ENCODE measurements around the gene KRT7.

KRT7 gene

DNA sequence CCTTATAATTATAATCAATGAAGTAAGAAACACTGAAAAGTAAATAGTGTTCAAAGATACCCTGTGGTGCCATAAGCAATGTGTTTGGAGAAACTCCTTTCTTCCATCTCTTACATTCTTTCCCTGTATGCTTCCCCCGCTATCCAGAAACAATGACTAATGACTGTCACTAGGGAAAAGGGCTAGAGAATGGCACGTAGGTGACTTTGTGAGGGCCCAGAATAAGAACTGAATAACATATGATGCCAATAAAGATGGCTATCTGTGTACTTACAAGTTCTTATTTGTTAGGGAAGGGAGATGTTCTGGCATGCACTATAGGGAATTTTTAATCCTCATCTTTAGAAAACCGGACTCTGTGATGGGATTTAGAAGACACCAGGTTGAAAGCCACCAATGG, 4.7 kb upstream of the KRT7 start:
- H3K4me3 ChIP-seq (ENCODE audit: insufficient read length, low read depth): no peak overlapping the region
- H3K9ac ChIP-seq (ENCODE audit: insufficient read length, low read depth): no peak overlapping the region
- H3K27me3 ChIP-seq (ENCODE audit: insufficient read depth, insufficient read length): peaks cover 13% of the 10 kb centered on the region
- H3K4me1 ChIP-seq (ENCODE audit: insufficient read depth, insufficient read length): peaks cover 19% of the 10 kb centered on the region
- TF ChIP-seq YY1 (IDR thresholded peaks at IDR 0.05; ENCODE audit: insufficient read depth, insufficient read length) (no peak), SUZ12 (IDR thresholded peaks at IDR 0.05; ENCODE audit: extremely low read depth, insufficient read depth, insufficient read length) (no peak), ZNF274 (IDR thresholded peaks at IDR 0.05; ENCODE audit: low read depth, low read length) (no peak)
- no peaks in the 10 kb centered on the region for H3K36me3 ChIP-seq (ENCODE audit: insufficient read depth, insufficient read length, low read length)
- H3K9me3 ChIP-seq (ENCODE audit: insufficient read depth, low read length): no peaks in the 10 kb centered on the region
- DNase-seq (ENCODE audit: low read depth, low spot score): no peak

DNA sequence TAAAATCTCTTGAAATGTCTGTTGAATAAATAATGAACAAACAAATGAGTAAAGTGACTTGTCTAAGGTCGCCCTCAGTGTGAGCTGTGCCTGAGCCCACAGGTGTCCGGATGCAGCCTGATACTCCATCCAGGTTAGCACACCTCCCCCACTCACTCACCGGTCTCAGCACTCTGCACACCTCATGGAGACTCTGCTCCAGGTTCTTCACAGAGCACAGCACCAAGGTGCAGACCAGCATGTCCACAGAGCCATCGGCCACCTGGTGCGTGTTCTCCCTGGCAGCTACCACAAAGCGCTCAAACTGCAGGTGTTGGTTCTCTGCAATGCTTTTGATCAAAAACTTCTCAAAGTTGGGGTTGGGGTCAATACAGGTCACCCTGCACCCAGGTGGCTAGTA, 4.1 kb upstream of the KRT7 start:
- Histone ChIP-seq H3K9me3 (ENCODE audit: insufficient read depth, low read length) (no peaks in the 10 kb centered on the region), H3K36me3 (ENCODE audit: insufficient read depth, insufficient read length, low read length) (no peaks in the 10 kb centered on the region), H3K4me1 (ENCODE audit: insufficient read depth, insufficient read length) (peaks cover 19% of the 10 kb centered on the region), H3K9ac (ENCODE audit: insufficient read length, low read depth) (no peak overlapping the region), H3K27me3 (ENCODE audit: insufficient read depth, insufficient read length) (peaks cover 14% of the 10 kb centered on the region), H3K4me3 (ENCODE audit: insufficient read length, low read depth) (no peak overlapping the region)
- DNase-seq (ENCODE audit: low read depth, low spot score): no peak
- TF ChIP-seq YY1 (IDR thresholded peaks at IDR 0.05; ENCODE audit: insufficient read depth, insufficient read length): no peak
- TF ChIP-seq SUZ12 (IDR thresholded peaks at IDR 0.05; ENCODE audit: extremely low read depth, insufficient read depth, insufficient read length): no peak
- no peak for TF ChIP-seq ZNF274 (IDR thresholded peaks at IDR 0.05; ENCODE audit: low read depth, low read length)

DNA sequence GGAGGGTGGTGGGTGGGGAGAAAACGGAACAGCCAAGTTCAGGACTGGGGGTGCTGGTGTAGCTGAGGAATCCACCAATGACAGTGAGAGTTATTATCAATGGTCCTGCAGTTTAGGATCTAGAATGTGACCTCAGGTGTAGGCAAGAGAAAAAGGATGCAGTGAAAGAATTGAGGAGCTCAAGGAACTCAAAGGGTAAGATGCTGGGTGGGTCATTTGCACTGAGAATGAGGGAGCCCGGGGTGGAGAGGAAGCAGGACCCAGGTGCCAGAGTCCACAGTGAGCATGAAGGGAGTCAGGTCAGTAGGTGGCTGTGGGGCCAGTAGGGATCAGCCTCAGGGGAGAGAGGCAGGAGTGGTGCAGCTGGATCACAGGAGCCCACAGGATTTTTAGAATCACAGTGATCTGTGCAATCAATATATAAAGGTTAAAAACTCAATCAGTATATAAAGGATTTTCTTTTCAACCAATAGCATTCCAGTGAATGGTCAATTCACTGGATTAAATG, 3.2 kb upstream of the KRT7 start:
- no peaks in the 10 kb centered on the region for H3K9me3 ChIP-seq (ENCODE audit: insufficient read depth, low read length)
- no peak overlapping the region for H3K9ac ChIP-seq (ENCODE audit: insufficient read length, low read depth)
- H3K4me1 ChIP-seq (ENCODE audit: insufficient read depth, insufficient read length): peaks cover 27% of the 10 kb centered on the region
- no peak overlapping the region for H3K4me3 ChIP-seq (ENCODE audit: insufficient read length, low read depth)
- H3K27me3 ChIP-seq (ENCODE audit: insufficient read depth, insufficient read length): peaks cover 14% of the 10 kb centered on the region
- peaks cover 3% of the 10 kb centered on the region for H3K36me3 ChIP-seq (ENCODE audit: insufficient read depth, insufficient read length, low read length)
- no peak for DNase-seq (ENCODE audit: low read depth, low spot score)
- TF ChIP-seq YY1 (IDR thresholded peaks at IDR 0.05; ENCODE audit: insufficient read depth, insufficient read length) (no peak), ZNF274 (IDR thresholded peaks at IDR 0.05; ENCODE audit: low read depth, low read length) (no peak), SUZ12 (IDR thresholded peaks at IDR 0.05; ENCODE audit: extremely low read depth, insufficient read depth, insufficient read length) (no peak)

DNA sequence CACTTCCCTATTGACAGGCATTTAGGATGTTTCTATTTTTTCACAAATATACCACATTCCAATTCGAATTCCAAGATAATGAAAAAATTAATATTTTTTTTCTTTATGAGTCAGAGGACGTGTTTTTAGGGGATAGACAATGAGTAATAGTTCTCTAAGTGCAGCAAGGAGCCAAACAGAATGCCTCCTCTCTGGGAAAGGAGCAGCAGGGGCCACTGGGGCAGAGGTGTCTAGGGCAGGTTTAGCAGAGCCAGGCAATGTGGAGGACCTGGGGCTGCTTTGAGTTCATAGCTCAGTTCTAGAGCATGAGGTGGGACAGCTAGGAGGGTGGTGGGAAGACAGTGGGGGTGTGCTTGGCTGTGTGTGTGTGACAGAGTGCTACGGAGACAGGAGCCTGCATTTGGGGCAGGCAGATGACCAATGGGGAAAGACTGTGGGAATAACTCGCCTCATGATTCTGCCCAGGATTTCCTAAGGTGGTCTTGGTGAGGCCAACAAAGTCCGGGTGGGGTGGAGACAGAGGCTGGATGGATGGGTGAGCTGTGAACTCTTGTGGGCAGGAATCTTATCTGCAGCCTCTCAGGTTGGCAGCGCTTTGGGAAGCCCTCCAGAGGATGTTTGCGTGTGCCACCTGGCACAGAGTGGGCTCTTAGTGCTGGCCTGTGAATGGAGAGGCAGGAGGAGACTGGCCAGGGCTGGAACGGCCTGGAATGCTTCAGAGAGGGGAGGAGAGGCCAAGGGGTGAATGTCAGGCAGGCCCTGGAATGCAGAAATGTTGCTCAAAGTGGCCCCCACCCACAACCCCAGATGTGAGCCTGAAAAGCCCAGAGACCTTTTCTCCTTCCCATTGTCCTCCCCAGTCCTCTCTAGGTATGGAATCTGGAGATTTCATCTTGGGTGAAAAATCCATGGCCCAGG, 2.4 kb upstream of the KRT7 start:
- Histone ChIP-seq H3K4me1 (ENCODE audit: insufficient read depth, insufficient read length) (peaks cover 29% of the 10 kb centered on the region), H3K36me3 (ENCODE audit: insufficient read depth, insufficient read length, low read length) (peaks cover 11% of the 10 kb centered on the region), H3K27me3 (ENCODE audit: insufficient read depth, insufficient read length) (peaks cover 14% of the 10 kb centered on the region), H3K9me3 (ENCODE audit: insufficient read depth, low read length) (no peaks in the 10 kb centered on the region), H3K9ac (ENCODE audit: insufficient read length, low read depth) (no peak overlapping the region), H3K4me3 (ENCODE audit: insufficient read length, low read depth) (no peak overlapping the region)
- TF ChIP-seq ZNF274 (IDR thresholded peaks at IDR 0.05; ENCODE audit: low read depth, low read length) (no peak), SUZ12 (IDR thresholded peaks at IDR 0.05; ENCODE audit: extremely low read depth, insufficient read depth, insufficient read length) (no peak), YY1 (IDR thresholded peaks at IDR 0.05; ENCODE audit: insufficient read depth, insufficient read length) (no peak)
- no peak for DNase-seq (ENCODE audit: low read depth, low spot score)

DNA sequence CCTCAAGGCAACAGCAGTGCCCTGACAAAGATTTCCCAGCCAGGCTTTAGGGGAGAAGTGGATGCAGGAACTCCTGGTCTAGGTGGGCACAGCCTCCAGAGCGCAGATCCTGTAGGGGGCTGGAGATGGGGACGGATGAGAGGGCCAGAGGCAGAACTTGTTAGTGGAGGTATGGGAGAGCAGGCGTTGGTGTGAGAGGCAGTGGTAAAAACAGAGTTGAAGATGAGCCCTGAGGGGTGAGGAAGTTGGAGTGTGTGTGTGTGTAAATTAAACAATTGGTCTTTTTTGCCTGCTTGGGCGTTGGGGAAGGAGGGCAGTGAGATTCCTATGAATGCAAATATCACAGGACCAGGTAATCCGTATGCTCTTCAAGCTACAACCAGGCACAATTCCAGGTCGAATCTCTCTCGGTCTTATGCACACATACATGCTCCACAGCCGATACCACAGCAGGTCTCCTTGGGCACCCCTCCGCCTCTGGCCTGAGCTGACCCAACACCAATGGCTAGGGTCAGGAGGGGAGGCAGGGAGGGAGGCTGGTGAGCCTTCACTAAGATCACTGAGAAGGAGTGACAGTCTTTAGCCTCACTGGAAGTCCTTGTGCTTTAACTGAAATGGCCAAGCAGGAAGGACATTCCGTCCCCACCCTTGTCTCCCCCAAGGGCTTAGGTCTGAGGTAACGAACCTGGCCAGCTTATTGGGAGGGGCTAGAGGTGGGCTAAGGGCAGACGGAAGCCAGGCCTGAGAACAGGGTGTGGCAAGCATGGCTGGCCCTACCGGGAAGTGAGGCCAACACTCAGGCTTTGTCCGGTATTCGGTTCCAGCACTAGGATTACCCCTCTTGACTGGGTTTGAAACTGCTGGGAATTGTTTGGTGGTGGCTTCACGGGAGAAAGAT, 1.5 kb upstream of the KRT7 start:
- Histone ChIP-seq H3K27me3 (ENCODE audit: insufficient read depth, insufficient read length) (peaks cover 14% of the 10 kb centered on the region), H3K4me1 (ENCODE audit: insufficient read depth, insufficient read length) (peaks cover 33% of the 10 kb centered on the region), H3K9ac (ENCODE audit: insufficient read length, low read depth) (peak overlapping the region; percentile 4), H3K36me3 (ENCODE audit: insufficient read depth, insufficient read length, low read length) (peaks cover 19% of the 10 kb centered on the region), H3K4me3 (ENCODE audit: insufficient read length, low read depth) (no peak overlapping the region), H3K9me3 (ENCODE audit: insufficient read depth, low read length) (no peaks in the 10 kb centered on the region)
- no peak for TF ChIP-seq YY1 (IDR thresholded peaks at IDR 0.05; ENCODE audit: insufficient read depth, insufficient read length)
- no peak for TF ChIP-seq ZNF274 (IDR thresholded peaks at IDR 0.05; ENCODE audit: low read depth, low read length)
- TF ChIP-seq SUZ12 (IDR thresholded peaks at IDR 0.05; ENCODE audit: extremely low read depth, insufficient read depth, insufficient read length): no peak
- no peak for DNase-seq (ENCODE audit: low read depth, low spot score)

DNA sequence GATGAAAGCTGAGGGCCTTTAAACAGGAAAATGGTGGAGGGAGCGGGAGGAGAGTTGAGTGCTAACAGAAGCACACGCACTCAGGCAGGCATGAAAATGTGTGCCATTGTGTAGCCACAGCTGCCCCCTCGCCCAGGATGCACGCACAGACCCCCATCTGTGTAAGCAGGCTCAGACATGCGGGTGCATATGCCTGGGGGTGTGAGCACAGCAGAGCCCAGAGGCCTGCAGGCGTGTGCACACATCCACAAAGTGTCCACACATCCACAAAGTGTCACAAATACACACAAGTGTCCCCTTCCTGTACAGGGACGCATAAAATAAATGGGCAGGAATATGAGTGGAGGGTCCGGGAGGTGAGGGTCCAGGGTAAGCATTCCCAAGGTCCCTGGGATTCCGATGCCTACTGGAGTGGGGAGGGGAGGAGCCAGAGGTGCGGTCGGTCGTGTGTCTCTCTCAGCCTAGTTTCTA, 805 bp upstream of the KRT7 start:
- H3K27me3 ChIP-seq (ENCODE audit: insufficient read depth, insufficient read length): peaks cover 14% of the 10 kb centered on the region
- H3K4me1 ChIP-seq (ENCODE audit: insufficient read depth, insufficient read length): peaks cover 36% of the 10 kb centered on the region
- H3K9ac ChIP-seq (ENCODE audit: insufficient read length, low read depth): peak overlapping the region; percentile 71
- H3K4me3 ChIP-seq (ENCODE audit: insufficient read length, low read depth): peak overlapping the region; percentile 59
- no peak for TF ChIP-seq ZNF274 (IDR thresholded peaks at IDR 0.05; ENCODE audit: low read depth, low read length)
- no peak for TF ChIP-seq SUZ12 (IDR thresholded peaks at IDR 0.05; ENCODE audit: extremely low read depth, insufficient read depth, insufficient read length)
- no peak for TF ChIP-seq YY1 (IDR thresholded peaks at IDR 0.05; ENCODE audit: insufficient read depth, insufficient read length)
- H3K36me3 ChIP-seq (ENCODE audit: insufficient read depth, insufficient read length, low read length): peaks cover 25% of the 10 kb centered on the region
- H3K9me3 ChIP-seq (ENCODE audit: insufficient read depth, low read length): no peaks in the 10 kb centered on the region
- no peak for DNase-seq (ENCODE audit: low read depth, low spot score)
